Measurements from ENCODE around the gene DXO.
A peak's percentile ranks its signal among the peaks of the same experiment; 100 is the strongest.

The DXO gene

DNA sequence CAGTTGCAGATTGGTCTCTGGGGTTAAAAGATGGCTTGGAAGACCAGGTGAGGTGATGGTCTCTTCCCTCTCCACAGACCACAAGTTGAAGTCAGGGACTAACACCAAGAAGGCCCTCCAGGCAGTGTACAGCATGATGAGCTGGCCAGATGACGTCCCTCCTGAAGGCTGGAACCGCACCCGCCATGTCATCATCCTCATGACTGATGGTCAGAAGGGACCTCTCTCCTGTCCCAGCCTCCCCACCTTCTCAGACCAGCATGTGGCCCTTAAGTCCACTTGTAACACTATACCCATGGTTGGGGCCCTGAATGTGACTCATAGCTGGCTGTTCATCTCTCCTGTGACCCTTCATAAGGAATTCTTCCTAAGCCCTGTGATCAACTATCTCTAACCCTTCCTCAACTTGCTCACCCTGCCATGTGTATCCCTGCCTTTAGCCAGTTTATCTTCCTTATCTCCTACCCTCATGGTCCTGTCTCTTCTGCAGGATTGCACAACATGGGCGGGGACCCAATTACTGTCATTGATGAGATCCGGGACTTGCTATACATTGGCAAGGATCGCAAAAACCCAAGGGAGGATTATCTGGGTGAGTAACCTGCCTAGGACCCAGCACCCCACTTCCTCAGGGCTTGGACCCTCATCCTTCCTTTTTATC is 23.1 kb downstream of the DXO start:
- H3K4me3 ChIP-seq (ENCODE audit: low read depth, low read length): no peak overlapping the region
- in situ Hi-C loops (cut with HindIII; ENCODE audit: low pct_ligation_motif_present, low sequenced_read_pairs): no loop called here
- peaks cover 28% of the 10 kb centered on the region for H3K36me3 ChIP-seq (replicated peaks)
- H3K27ac ChIP-seq: no peak overlapping the region
- no peaks in the 10 kb centered on the region for H3K27me3 ChIP-seq (replicated peaks)
- peak; percentile 30 for DNase-seq
- TF ChIP-seq, protein P1, sequence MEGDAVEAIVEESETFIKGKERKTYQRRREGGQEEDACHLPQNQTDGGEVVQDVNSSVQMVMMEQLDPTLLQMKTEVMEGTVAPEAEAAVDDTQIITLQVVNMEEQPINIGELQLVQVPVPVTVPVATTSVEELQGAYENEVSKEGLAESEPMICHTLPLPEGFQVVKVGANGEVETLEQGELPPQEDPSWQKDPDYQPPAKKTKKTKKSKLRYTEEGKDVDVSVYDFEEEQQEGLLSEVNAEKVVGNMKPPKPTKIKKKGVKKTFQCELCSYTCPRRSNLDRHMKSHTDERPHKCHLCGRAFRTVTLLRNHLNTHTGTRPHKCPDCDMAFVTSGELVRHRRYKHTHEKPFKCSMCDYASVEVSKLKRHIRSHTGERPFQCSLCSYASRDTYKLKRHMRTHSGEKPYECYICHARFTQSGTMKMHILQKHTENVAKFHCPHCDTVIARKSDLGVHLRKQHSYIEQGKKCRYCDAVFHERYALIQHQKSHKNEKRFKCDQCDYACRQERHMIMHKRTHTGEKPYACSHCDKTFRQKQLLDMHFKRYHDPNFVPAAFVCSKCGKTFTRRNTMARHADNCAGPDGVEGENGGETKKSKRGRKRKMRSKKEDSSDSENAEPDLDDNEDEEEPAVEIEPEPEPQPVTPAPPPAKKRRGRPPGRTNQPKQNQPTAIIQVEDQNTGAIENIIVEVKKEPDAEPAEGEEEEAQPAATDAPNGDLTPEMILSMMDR (IDR thresholded peaks at IDR 0.05; ENCODE audit: low read depth, low read length, missing control alignments): no peak

DNA sequence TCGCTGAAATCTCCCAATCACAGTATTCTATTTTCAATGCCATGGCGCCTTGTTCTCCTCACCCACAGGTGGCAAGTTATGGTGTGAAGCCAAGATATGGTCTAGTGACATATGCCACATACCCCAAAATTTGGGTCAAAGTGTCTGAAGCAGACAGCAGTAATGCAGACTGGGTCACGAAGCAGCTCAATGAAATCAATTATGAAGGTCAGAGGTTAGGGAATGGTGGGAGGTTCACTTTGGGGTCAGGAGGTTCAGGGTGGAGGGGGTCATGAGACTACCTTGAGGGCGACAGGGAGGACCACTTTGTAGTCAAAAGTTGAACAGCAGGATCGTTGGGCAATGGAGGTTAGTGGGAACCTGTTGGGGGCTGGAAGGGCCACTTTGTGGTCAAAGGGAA is 23.6 kb downstream of the DXO start:
- H3K4me3 ChIP-seq (ENCODE audit: low read depth, low read length): no peak overlapping the region
- peaks cover 22% of the 10 kb centered on the region for H3K36me3 ChIP-seq (replicated peaks)
- no peak overlapping the region for H3K27ac ChIP-seq
- TF ChIP-seq, protein P1 (IDR thresholded peaks at IDR 0.05; ENCODE audit: low read depth, low read length, missing control alignments): no peak
- H3K27me3 ChIP-seq (replicated peaks): no peaks in the 10 kb centered on the region
- DNase-seq: no peak
- in situ Hi-C loops (cut with HindIII; ENCODE audit: low pct_ligation_motif_present, low sequenced_read_pairs): no loop called here

GRCh38 chr6:31947864-31948263 is 24.1 kb downstream of the DXO start:
- Histone ChIP-seq H3K4me3 (ENCODE audit: low read depth, low read length) (no peak overlapping the region), H3K27ac (no peak overlapping the region), H3K36me3 (replicated peaks) (peaks cover 18% of the 10 kb centered on the region), H3K27me3 (replicated peaks) (no peaks in the 10 kb centered on the region)
- DNase-seq: no peak
- TF ChIP-seq, protein P1 (IDR thresholded peaks at IDR 0.05; ENCODE audit: low read depth, low read length, missing control alignments): no peak
- in situ Hi-C loops (cut with HindIII; ENCODE audit: low pct_ligation_motif_present, low sequenced_read_pairs): no loop called here

DNA sequence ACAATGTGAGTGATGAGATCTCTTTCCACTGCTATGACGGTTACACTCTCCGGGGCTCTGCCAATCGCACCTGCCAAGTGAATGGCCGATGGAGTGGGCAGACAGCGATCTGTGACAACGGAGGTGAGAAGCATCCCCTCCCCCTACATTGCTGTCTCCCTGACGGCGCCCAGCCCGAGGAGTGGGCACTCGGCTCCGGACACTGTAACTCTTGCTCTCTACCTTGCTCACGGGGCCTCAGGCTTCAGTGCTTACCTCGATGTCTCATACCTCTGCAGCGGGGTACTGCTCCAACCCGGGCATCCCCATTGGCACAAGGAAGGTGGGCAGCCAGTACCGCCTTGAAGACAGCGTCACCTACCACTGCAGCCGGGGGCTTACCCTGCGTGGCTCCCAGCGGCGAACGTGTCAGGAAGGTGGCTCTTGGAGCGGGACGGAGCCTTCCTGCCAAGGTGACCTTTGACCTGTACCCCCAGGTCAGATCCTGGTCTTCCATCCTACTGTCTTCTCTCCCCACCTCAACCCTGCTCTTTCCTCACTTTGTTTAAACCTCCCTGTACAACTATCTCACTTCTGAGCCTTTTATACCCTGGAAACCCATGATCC is 24.8 kb downstream of the DXO start:
- Histone ChIP-seq H3K4me3 (ENCODE audit: low read depth, low read length) (no peak overlapping the region), H3K27me3 (replicated peaks) (no peaks in the 10 kb centered on the region), H3K27ac (no peak overlapping the region), H3K36me3 (replicated peaks) (peaks cover 14% of the 10 kb centered on the region)
- TF ChIP-seq, protein P1 (IDR thresholded peaks at IDR 0.05; ENCODE audit: low read depth, low read length, missing control alignments): no peak
- no peak for DNase-seq
- in situ Hi-C loops (cut with HindIII; ENCODE audit: low pct_ligation_motif_present, low sequenced_read_pairs): no loop called here

DNA sequence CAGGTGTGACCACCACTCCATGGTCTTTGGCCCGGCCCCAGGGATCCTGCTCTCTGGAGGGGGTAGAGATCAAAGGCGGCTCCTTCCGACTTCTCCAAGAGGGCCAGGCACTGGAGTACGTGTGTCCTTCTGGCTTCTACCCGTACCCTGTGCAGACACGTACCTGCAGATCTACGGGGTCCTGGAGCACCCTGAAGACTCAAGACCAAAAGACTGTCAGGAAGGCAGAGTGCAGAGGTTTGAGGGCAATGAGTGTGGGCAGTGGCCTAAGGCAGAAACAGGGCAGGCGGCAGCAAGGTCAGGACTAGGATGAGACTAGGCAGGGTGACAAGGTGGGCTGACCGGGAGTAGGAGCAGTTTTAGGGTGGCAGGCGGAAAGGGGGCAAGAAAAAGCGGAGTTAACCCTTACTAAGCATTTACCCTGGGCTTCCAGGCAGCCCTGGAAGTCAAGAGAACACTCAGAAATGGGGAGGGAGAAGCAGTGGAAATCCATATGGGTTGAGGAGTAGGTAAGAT is 25.5 kb downstream of the DXO start:
- no peaks in the 10 kb centered on the region for H3K27me3 ChIP-seq (replicated peaks)
- DNase-seq: no peak
- H3K36me3 ChIP-seq (replicated peaks): peaks cover 7% of the 10 kb centered on the region
- in situ Hi-C loops (cut with HindIII; ENCODE audit: low pct_ligation_motif_present, low sequenced_read_pairs): no loop called here
- H3K27ac ChIP-seq: no peak overlapping the region
- TF ChIP-seq, protein P1 (IDR thresholded peaks at IDR 0.05; ENCODE audit: low read depth, low read length, missing control alignments): no peak
- no peak overlapping the region for H3K4me3 ChIP-seq (ENCODE audit: low read depth, low read length)
